GM12873 (cell line): ENCODE results near the gene PRR35.

Source experiments
- TF ChIP-seq, protein P1 (sequence below): IDR thresholded peaks from 2 replicates; pipeline ENCODE4 v1.5.1; 2012; ENCODE audit warnings: low read depth, mild to moderate bottlenecking, moderate library complexity, low read length, control low read depth; ENCODE audit not compliant: insufficient read depth; ENCODE audit errors: missing control alignments

The PRR35 gene

DNA sequence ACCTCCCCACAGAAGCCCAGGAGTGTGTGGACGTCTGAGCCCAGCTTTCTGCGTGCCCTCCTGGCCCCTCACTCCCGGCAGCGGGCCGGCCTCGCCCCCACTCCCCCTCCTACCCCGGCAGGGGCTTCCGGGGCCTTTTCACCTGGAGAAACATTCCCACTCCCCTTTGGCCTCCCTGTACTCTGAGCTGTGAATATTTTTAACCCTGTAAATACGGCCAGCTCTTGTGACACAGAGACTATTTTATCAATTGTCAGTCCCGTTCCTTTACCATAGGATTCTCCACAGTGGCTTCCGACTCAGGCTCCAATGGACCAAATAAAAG, 5.9 kb upstream of the PRR35 start:
- TF ChIP-seq, protein P1, sequence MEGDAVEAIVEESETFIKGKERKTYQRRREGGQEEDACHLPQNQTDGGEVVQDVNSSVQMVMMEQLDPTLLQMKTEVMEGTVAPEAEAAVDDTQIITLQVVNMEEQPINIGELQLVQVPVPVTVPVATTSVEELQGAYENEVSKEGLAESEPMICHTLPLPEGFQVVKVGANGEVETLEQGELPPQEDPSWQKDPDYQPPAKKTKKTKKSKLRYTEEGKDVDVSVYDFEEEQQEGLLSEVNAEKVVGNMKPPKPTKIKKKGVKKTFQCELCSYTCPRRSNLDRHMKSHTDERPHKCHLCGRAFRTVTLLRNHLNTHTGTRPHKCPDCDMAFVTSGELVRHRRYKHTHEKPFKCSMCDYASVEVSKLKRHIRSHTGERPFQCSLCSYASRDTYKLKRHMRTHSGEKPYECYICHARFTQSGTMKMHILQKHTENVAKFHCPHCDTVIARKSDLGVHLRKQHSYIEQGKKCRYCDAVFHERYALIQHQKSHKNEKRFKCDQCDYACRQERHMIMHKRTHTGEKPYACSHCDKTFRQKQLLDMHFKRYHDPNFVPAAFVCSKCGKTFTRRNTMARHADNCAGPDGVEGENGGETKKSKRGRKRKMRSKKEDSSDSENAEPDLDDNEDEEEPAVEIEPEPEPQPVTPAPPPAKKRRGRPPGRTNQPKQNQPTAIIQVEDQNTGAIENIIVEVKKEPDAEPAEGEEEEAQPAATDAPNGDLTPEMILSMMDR = no peak

DNA sequence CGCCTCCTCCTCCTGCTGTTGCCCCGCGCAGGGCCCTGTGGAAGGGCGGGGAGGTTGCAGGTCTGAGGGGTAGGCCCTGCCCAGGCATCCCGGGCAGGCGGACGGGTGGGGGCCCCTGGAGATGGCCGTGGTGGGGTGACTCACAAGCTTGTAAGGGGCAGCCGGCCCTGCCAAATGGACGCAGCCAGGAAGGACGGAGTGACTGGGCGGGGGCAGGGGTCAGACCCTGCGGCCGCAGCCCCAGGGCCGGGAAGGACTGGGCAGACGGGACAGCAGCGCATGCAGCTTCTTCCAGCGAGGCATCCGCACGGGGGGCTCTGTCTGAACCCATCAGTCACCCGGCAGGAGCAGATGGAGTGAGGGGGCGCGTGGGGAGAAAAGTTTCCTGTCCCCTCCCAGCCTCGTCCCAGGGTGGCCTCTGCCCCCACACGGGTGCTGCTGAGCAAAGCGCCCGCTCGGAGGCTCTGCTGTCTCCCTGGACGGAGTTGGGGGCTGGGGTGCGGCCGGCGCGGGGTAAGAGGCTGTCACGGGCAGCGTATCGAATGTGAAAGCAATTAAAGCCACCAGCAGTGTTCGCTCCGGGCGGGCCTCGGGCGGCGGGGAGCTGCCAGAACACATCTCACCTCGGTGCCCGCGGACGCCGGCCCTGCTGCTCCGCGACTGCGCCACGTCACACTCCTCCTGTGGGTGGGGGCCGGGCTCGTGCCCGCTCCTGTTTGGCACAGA, 5.4 kb upstream of the PRR35 start:
- TF ChIP-seq, protein P1 = no peak

GRCh38 chr16:555528-556473, 4.4 kb upstream of the PRR35 start:
- TF ChIP-seq, protein P1 = no peak

DNA sequence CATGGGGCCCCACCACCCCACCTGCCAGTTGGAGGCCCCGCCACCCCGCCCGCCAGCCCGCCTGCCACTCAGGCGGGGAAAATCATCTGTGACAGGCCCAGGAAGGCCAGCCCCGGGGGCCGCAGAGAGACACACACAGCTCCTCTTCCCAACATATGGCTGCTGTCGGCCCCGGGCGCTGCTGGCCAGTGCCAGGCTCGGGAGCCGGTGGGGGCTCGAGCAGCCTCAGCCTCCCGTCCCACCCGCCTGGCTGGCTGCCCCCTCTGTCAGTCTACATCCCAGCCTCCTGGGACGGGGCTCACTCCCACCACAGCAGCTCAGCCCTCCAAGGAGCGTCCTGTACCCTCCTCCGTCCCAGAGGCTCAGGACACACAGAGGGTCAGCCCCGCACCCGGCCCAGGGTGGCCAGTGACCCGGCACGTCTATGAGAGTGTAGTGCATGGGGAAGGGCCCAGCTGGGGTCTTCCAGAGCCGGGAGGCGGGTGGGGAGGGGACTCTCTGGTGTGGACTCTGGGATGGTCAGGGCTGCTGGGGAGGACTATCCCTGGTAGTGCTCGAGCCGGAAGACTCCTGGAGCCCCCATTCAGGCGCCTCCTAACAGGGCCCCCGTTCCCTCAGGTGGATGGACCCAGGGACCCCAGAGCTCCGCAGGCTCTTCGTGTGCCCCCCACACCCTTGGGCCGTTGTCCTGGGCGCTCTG, 3.6 kb upstream of the PRR35 start:
- TF ChIP-seq, protein P1 = no peak

DNA sequence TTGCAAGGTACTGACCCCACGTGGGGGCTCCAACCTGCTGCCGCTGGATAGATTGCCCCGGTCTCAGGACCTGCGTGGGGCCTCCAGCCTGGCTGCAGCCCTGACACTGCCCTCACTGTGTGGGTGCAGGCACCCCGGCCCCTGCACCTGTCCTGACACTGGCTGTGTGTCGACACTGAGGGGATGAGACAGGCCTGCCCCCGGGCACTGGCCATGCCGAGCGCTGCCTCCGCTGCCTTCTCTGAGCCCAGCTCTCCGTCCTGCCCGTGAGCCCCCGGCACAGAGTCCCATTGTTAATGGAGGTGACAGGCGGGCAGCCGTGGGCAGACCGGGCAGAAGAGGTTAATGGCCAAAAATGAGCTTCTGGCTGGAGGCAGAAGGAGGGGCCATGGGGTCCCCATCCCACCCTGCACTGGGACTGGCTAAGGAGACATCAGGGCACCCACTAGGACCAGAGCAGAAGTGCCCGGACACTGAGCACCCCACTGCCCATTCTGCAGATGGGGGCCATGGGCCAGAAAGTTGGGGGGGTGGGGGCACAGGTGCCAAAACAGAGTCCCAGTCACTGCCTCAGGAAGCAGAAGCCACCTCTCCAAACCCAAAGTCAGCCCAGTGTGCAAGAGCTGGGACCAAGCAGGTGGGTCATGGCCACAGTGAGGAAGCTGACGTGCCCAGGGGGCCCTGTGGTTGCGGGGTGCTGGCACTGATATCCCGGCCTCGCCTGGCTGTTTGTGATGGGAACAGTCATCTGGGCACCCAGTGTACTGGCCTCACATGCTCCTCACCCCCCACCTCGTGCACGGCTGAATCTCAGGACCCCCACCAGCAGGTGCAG, 2.5 kb upstream of the PRR35 start:
- TF ChIP-seq, protein P1 = no peak

DNA sequence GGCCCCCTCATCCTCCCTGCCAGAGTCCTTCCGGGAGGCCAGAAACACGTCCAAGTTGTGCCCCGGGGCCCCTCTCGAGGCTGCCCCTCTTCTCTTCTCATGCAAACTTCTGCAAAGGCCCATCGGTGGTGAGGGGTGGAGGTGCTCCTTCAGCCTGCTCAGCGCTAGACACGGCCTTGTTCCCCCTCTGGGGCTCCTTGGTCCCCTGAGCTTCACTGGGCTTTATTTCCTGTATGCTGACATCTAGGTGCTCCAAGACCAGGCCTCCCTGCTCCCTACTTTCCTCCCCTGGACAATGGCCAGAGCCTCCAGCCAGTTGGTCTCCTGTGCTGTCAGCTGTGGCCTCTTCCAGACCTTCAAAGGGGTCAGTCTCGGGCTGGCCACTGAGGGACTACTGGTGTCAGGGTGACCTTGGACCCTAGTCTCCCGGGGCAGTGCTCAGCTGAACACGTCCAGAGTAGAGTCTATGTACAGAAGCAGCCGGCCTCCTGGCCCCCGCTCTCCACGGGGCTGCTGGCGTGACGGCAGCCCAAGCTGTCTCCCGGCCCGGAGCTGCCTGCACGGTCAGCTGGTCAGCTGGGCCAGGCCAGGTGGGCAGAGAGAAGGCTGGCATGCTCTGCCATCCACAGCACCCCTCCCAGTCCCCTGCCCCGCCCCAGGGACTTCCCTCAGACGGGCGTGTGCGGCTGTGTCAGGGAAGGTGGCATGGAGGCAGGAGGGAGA, 1.7 kb upstream of the PRR35 start:
- TF ChIP-seq, protein P1 = no peak
